ENCODE results near the gene MTA3.
"Not testable (repeated sequence)": the region's sequence is repeated elsewhere in the genome, so short reads cannot be mapped to it uniquely, and the experiment has no call there.

The MTA3 gene

GRCh38 chr2:42567806-42568400 lies 529 bp upstream of the MTA3 start:
- DNase-seq = no peak

- no peak for DNase-seq
Observed at GRCh38 chr2:42569116-42569711, 782 bp downstream of the MTA3 start.

GRCh38 chr2:42569883-42570282 lies 1.5 kb downstream of the MTA3 start:
- DNase-seq = no peak

- no peak for DNase-seq
Observed at GRCh38 chr2:42572297-42573081, 4.1 kb downstream of the MTA3 start.

- no peak for DNase-seq
Observed at GRCh38 chr2:42573256-42573655, 4.8 kb downstream of the MTA3 start.

- DNase-seq = no peak
Observed at GRCh38 chr2:42575458-42576064, 7.1 kb downstream of the MTA3 start.

GRCh38 chr2:42578621-42579020 lies 10.2 kb downstream of the MTA3 start:
- no peak for DNase-seq

- no peak for DNase-seq
Observed at GRCh38 chr2:42581257-42581656, 12.8 kb downstream of the MTA3 start.

GRCh38 chr2:42584628-42585027 lies 16.2 kb downstream of the MTA3 start:
- not testable (repeated sequence) for DNase-seq

- no peak for DNase-seq
Observed at GRCh38 chr2:42585779-42586178, 17.3 kb downstream of the MTA3 start.

GRCh38 chr2:42587526-42588117 lies 19.2 kb downstream of the MTA3 start:
- no peak for DNase-seq

GRCh38 chr2:42588121-42588520 lies 19.7 kb downstream of the MTA3 start:
- DNase-seq = no peak

GRCh38 chr2:42590176-42590575 lies 21.7 kb downstream of the MTA3 start:
- no peak for DNase-seq

GRCh38 chr2:42593282-42593681 lies 24.9 kb downstream of the MTA3 start:
- DNase-seq = no peak

GRCh38 chr2:42598656-42599055 lies 30.2 kb downstream of the MTA3 start:
- DNase-seq = no peak

- DNase-seq = no peak
Observed at GRCh38 chr2:42601076-42601475, 32.6 kb downstream of the MTA3 start.

GRCh38 chr2:42602218-42602875 lies 33.9 kb downstream of the MTA3 start:
- no peak for DNase-seq

- DNase-seq = no peak
Observed at GRCh38 chr2:42602876-42603219, 34.4 kb downstream of the MTA3 start.

GRCh38 chr2:42604341-42604867 lies 36.0 kb downstream of the MTA3 start:
- not testable (repeated sequence) for DNase-seq

GRCh38 chr2:42606166-42606565 lies 37.7 kb downstream of the MTA3 start:
- not testable (repeated sequence) for DNase-seq

- no peak for DNase-seq
Observed at GRCh38 chr2:42607101-42607637, 38.7 kb downstream of the MTA3 start.

GRCh38 chr2:42613281-42614064 lies 45.0 kb downstream of the MTA3 start:
- DNase-seq = no peak

Data from GDM1 (cell line).